ENCODE measurements around the gene TRIM26.

- TF ChIP-seq CTCF (IDR thresholded peaks at IDR 0.05; ENCODE audit: low read depth, low read length) (no peak), POLR2A (IDR thresholded peaks at IDR 0.05; ENCODE audit: extremely low read depth, insufficient read length) (no peak), MYC (IDR thresholded peaks at IDR 0.05; ENCODE audit: low read depth, low read length) (no peak), MAX (IDR thresholded peaks at IDR 0.05; ENCODE audit: low read depth, low read length) (no peak)
Measured at GRCh38 chr6:30260036-30260504, 46.9 kb upstream of the TRIM26 start.
